H9 (cell line): ENCODE data around the gene PDE3A. TPM values are rescaled to one million over a fixed set of nuclear protein-coding genes. Genes with fewer than 3 reads are reported as not detected.

Experiments used
- DNase-seq: peaks from one replicate; pipeline ENCODE4 v3.0.0-alpha.2; 2017
- H2AFZ ChIP-seq: one replicate; pipeline ENCODE4 v1.6.1; 2013; ENCODE audit warnings: mild to moderate bottlenecking, low read length, control low read depth, moderate library complexity
- H2AK5ac ChIP-seq: 2 replicates; pipeline ENCODE4 v1.6.1; 2013; ENCODE audit warnings: low read length, control low read depth, mixed read lengths; ENCODE audit not compliant: insufficient read length
- H2BK120ac ChIP-seq: one replicate; pipeline ENCODE4 v1.6.1; 2013; ENCODE audit warnings: low read depth, mild to moderate bottlenecking, low read length, control low read depth, inconsistent platforms; ENCODE audit not compliant: poor library complexity, severe bottlenecking
- H2BK12ac ChIP-seq: 2 replicates; pipeline ENCODE4 v1.6.1; 2013; ENCODE audit warnings: low read length, control low read depth, mixed read lengths, low read depth; ENCODE audit not compliant: insufficient read length
- H2BK15ac ChIP-seq: 2 replicates; pipeline ENCODE4 v1.6.1; 2013; ENCODE audit warnings: low read depth, low read length, control low read depth
- H2BK20ac ChIP-seq: one replicate; pipeline ENCODE4 v1.6.1; 2013; ENCODE audit warnings: low read depth, mild to moderate bottlenecking, low read length, control low read depth, inconsistent platforms; ENCODE audit not compliant: poor library complexity, severe bottlenecking
- H2BK5ac ChIP-seq: 2 replicates; pipeline ENCODE4 v1.6.1; 2013; ENCODE audit warnings: low read length, control low read depth, mixed read lengths; ENCODE audit not compliant: insufficient read length
- H3K14ac ChIP-seq: 2 replicates; pipeline ENCODE4 v1.6.1; 2013; ENCODE audit warnings: low read length, control low read depth; ENCODE audit not compliant: insufficient read depth
- H3K18ac ChIP-seq: 2 replicates; pipeline ENCODE4 v1.6.1; 2013; ENCODE audit warnings: low read depth, mild to moderate bottlenecking, mixed read lengths, low read length, control low read depth; ENCODE audit not compliant: insufficient read length
- H3K23ac ChIP-seq: 2 replicates; pipeline ENCODE4 v1.6.1; 2013; ENCODE audit warnings: low read length, control low read depth, mixed read lengths, low read depth; ENCODE audit not compliant: insufficient read length
- H3K23me2 ChIP-seq: 2 replicates; pipeline ENCODE4 v1.6.1; 2013; ENCODE audit warnings: low read depth, mild to moderate bottlenecking, mixed read lengths, low read length, control low read depth; ENCODE audit not compliant: insufficient read length, poor library complexity, severe bottlenecking
- H3K27ac ChIP-seq: 2 replicates; pipeline ENCODE4 v1.5.1; 2013; ENCODE audit warnings: low read length, control low read depth, mixed read lengths, low read depth; ENCODE audit not compliant: insufficient read length
- H3K27me3 ChIP-seq: 2 replicates; pipeline ENCODE4 v1.6.1; 2013; ENCODE audit warnings: low read length, control low read depth, inconsistent platforms; ENCODE audit not compliant: insufficient read depth
- H3K4ac ChIP-seq: 2 replicates; pipeline ENCODE4 v1.6.1; 2013; ENCODE audit warnings: low read depth, mild to moderate bottlenecking, control low read depth, inconsistent platforms, low read length, moderate library complexity
- H3K4me1 ChIP-seq: 2 replicates; pipeline ENCODE4 v1.6.1; 2013; ENCODE audit warnings: low read length, control low read depth, inconsistent platforms; ENCODE audit not compliant: insufficient read depth
- H3K4me2 ChIP-seq: 2 replicates; pipeline ENCODE4 v1.6.1; 2013; ENCODE audit warnings: low read length, control low read depth, mixed read lengths; ENCODE audit not compliant: insufficient read length, insufficient read depth
- H3K56ac ChIP-seq: 2 replicates; pipeline ENCODE4 v1.6.1; 2013; ENCODE audit warnings: low read depth, mild to moderate bottlenecking, mixed read lengths, low read length, control low read depth; ENCODE audit not compliant: insufficient read length
- H3K79me1 ChIP-seq: 2 replicates; pipeline ENCODE4 v1.6.1; 2013; ENCODE audit warnings: low read depth, mild to moderate bottlenecking, moderate library complexity, low read length, control low read depth, inconsistent platforms; ENCODE audit not compliant: insufficient read depth, poor library complexity, severe bottlenecking
- H3K79me2 ChIP-seq: 2 replicates; pipeline ENCODE4 v1.6.1; 2013; ENCODE audit warnings: low read length, control low read depth, inconsistent platforms; ENCODE audit not compliant: insufficient read depth
- H3K9ac ChIP-seq: 2 replicates; pipeline ENCODE4 v1.6.1; 2013; ENCODE audit warnings: low read length, control low read depth, mixed read lengths; ENCODE audit not compliant: insufficient read length; ENCODE audit errors: extremely low read depth
- H3K9me3 ChIP-seq: one replicate; pipeline ENCODE4 v1.6.1; 2013; ENCODE audit warnings: low read depth, low read length, inconsistent platforms; ENCODE audit not compliant: control insufficient read depth
- H3T11ph ChIP-seq: one replicate; pipeline ENCODE4 v1.6.1; 2013; ENCODE audit warnings: mild to moderate bottlenecking, low read length, control low read depth, inconsistent platforms
- H4K20me1 ChIP-seq: one replicate; pipeline ENCODE4 v1.6.1; 2013; ENCODE audit not compliant: control insufficient read depth, insufficient read length, insufficient read depth
- H4K5ac ChIP-seq: 2 replicates; pipeline ENCODE4 v1.6.1; 2013; ENCODE audit warnings: low read depth, mild to moderate bottlenecking, mixed read lengths, low read length, control low read depth; ENCODE audit not compliant: insufficient read length
- H4K8ac ChIP-seq: replicated peaks from 2 replicates; pipeline ENCODE4 v1.6.1; 2013; ENCODE audit warnings: low read length, control low read depth, mixed read lengths, low read depth; ENCODE audit not compliant: insufficient read length
- H4K91ac ChIP-seq: 2 replicates; pipeline ENCODE4 v1.6.1; 2013; ENCODE audit warnings: low read depth, mild to moderate bottlenecking, moderate library complexity, mixed read lengths, low read length, control low read depth; ENCODE audit not compliant: insufficient read length
- H3K27ac Mint-ChIP-seq, 3 experiments: 2 replicates in 2 of 3; 3 replicates in 1 of 3; pipeline ENCODE4 v1.8.0; 2020 to 2021; ENCODE audit warnings: mixed read lengths in 3 of 3, mild to moderate bottlenecking in 1 of 3, moderate library complexity in 1 of 3
- H3K27me3 Mint-ChIP-seq: 2 replicates; pipeline ENCODE4 v1.8.0; 2021; ENCODE audit warnings: low read depth, mild to moderate bottlenecking, moderate library complexity, mixed read lengths
- H3K36me3 Mint-ChIP-seq, 3 experiments: 2 replicates in 2 of 3; 3 replicates in 1 of 3; pipeline ENCODE4 v1.8.0; 2020 to 2021; ENCODE audit warnings: low read depth in 3 of 3, mixed read lengths in 3 of 3; ENCODE audit not compliant: insufficient read depth in 1 of 3
- H3K4me1 Mint-ChIP-seq, 2 experiments: 2 replicates each; pipeline ENCODE4 v1.8.0; 2020; ENCODE audit warnings: mixed read lengths in 2 of 2
- H3K4me3 Mint-ChIP-seq, 2 experiments: 2 replicates in 1 of 2; 3 replicates in 1 of 2; pipeline ENCODE4 v1.8.0; 2020 to 2021; ENCODE audit warnings: mild to moderate bottlenecking in 2 of 2, mixed read lengths in 2 of 2, moderate library complexity in 1 of 2
- H3K9me3 Mint-ChIP-seq, 2 experiments: 2 replicates in 1 of 2; 3 replicates in 1 of 2; pipeline ENCODE4 v1.8.0; 2020; ENCODE audit warnings: mild to moderate bottlenecking in 2 of 2, mixed read lengths in 2 of 2, moderate library complexity in 1 of 2
- WGBS: extraction: QIAGEN DNeasy Blood & Tissue Kit; methylation state at CpG from one replicate; pipeline ENCODE4 v1.1.7; 2013; ENCODE audit warnings: missing lambda C conversion rate, low lambda C conversion rate, mixed read lengths; ENCODE audit not compliant: insufficient read length; ENCODE audit errors: extremely low coverage; 5-methylcytosine and 5-hydroxymethylcytosine counted together
- total RNA-seq: library from RNA; stranded (reverse); gene quantifications from 2 replicates; pipeline ENCODE4 v1.2.1, GENCODE V29; 2021
- TF ChIP-seq, protein P1 (sequence below): fragments of 200-600 bp; sonication (generic); conservative IDR thresholded peaks from 3 replicates; pipeline ENCODE4 v1.8.0; 2021; ENCODE audit warnings: antibody characterized with exemption, mild to moderate bottlenecking

Gene PDE3A
- total RNA-seq, 1 experiment from 2014 or later: 3.0 TPM

DNA sequence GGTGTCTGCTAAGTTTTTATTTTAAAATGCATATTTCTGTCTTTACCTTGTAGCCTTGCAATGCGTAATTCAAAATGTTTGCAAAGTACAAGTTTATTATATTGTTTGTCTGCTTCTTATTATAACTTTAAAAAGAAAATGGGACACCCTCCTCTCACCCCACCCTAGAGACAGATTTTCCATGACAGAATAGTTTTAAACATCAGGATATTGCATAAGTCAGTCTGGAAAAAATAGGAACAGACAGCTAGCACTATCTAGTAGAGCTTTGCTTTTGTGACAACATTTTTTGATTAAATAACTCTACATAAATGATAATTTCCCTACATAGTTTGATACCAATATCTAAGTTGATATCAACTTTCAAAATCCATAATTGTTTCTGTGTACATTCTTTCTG, 71.3 kb downstream of the PDE3A start:
- H2BK15ac ChIP-seq: no peak overlapping the region
- H3K9ac ChIP-seq: no peak overlapping the region
- H2BK12ac ChIP-seq: no peak overlapping the region
- Mint-ChIP-seq H3K4me1 (peaks cover 39 to 46% of the 10 kb centered on the region in 2 experiments), H3K4me3 (no peak overlapping the region), H3K27me3 (no peaks in the 10 kb centered on the region), H3K9me3 (no peaks in the 10 kb centered on the region), H3K27ac (no peak overlapping the region), H3K36me3 (no peaks in the 10 kb centered on the region)
- no peak overlapping the region for H3K23ac ChIP-seq
- H4K20me1 ChIP-seq: no peaks in the 10 kb centered on the region
- no peaks in the 10 kb centered on the region for H3K79me1 ChIP-seq
- no peak overlapping the region for H4K5ac ChIP-seq
- H2BK5ac ChIP-seq: no peak overlapping the region
- no peak overlapping the region for H3T11ph ChIP-seq
- DNase-seq: no peak
- no peak overlapping the region for H2AFZ ChIP-seq
- no peak overlapping the region for H3K18ac ChIP-seq
- no peak overlapping the region for H3K27ac ChIP-seq
- WGBS: no CpG with 5 or more reads among the region's 1 CpG
- TF ChIP-seq, protein P1, sequence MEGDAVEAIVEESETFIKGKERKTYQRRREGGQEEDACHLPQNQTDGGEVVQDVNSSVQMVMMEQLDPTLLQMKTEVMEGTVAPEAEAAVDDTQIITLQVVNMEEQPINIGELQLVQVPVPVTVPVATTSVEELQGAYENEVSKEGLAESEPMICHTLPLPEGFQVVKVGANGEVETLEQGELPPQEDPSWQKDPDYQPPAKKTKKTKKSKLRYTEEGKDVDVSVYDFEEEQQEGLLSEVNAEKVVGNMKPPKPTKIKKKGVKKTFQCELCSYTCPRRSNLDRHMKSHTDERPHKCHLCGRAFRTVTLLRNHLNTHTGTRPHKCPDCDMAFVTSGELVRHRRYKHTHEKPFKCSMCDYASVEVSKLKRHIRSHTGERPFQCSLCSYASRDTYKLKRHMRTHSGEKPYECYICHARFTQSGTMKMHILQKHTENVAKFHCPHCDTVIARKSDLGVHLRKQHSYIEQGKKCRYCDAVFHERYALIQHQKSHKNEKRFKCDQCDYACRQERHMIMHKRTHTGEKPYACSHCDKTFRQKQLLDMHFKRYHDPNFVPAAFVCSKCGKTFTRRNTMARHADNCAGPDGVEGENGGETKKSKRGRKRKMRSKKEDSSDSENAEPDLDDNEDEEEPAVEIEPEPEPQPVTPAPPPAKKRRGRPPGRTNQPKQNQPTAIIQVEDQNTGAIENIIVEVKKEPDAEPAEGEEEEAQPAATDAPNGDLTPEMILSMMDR: no peak
- H3K9me3 ChIP-seq: no peaks in the 10 kb centered on the region
- H3K14ac ChIP-seq: no peak overlapping the region
- no peak overlapping the region for H3K56ac ChIP-seq
- H2BK20ac ChIP-seq: no peak overlapping the region
- H3K79me2 ChIP-seq: no peaks in the 10 kb centered on the region
- no peaks in the 10 kb centered on the region for H3K27me3 ChIP-seq
- no peaks in the 10 kb centered on the region for H3K23me2 ChIP-seq
- H4K91ac ChIP-seq: no peak overlapping the region
- H4K8ac ChIP-seq: no peak overlapping the region
- no peak overlapping the region for H3K4me2 ChIP-seq
- H3K4ac ChIP-seq: no peak overlapping the region
- H3K4me1 ChIP-seq: peaks cover 5% of the 10 kb centered on the region
- H2BK120ac ChIP-seq: no peak overlapping the region
- no peak overlapping the region for H2AK5ac ChIP-seq
